ENCODE results near the gene LIMS4.
"Not testable (repeated sequence)": the region's sequence is repeated elsewhere in the genome, so short reads cannot be mapped to it uniquely, and the experiment has no call there.

Gene LIMS4

DNA sequence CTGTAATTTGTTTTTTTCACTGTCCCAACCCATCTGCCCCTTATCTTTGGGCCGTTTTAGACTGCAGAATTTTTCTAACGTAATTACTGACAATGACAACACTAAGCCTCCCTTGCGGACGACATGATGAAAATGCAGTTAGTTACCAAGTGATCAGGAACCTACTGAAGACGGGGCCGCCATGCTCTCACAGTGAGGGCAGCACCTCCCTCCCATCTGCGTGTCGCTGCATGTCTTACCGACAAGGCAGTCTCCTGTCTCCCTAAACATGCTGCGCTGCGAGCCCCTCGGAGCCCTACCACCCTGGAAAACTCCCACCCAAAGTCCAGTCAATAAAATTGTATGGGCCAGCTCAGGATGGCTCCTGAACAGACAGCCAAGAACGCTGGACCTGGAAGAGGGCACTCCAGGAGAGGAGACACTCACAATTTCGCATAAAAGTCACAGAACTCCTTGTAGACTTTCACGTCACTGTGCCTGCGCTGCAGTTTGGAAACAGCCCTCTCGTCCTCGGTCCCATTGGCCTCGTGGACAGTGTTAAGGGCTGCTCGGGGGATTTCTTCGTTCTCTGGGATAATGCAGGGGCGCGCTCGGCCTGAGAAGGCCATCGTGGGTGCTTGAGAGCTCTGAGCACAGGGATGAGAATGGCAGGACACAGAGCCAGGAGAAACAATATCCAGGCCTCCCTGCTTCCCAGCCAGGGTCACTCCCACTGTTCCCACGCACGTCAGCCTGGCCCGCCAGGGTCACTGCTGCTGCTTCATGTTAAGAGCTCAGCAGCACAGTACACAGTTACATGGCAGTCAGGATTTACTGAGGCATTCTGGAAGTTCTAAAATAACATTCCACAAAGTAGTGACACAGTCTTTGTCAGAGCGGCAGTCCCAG, at the start of gene LIMS4:
Gene LIMS4 (minus strand): TSS at position 646 of the 888 bp plus-strand sequence. CDS start 38 bp downstream, at position 608.
- DNase-seq (ENCODE audit: low read depth in 3 of 3) = not testable (repeated sequence)

DNA sequence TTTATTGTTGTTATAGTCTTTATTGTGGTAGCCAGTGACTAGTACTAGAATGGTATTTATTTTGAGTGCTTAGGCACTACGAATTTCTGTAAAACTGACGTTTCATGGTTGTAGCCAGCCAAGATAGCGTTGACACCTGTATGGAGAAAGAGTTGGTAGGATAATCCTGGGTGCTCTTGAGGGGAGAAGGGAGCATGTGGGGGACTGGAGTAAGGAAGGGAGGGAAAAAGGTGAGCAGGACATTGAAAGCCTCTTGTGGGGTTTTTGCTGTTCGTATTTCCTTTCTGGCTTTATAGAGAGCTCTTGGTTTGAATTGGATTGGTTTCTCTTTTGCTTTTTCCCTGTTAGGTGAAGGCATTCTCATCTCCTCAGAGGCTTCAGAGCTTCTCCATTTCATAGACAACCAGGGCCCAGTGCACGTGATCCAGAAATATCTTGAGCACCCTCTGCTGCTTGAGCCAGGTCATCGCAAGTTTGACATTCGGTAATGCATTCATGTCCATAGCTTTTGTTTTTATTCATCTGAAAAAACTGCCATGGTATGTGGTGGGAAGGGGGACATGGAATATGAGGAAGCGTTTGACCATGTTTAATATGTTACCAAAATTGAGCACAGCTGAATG, 27.2 kb upstream of the LIMS4 start:
- DNase-seq (ENCODE audit: low read depth in 3 of 3) = not testable (repeated sequence)

- not testable (repeated sequence) for DNase-seq (ENCODE audit: low read depth in 3 of 3)
Measured at GRCh38 chr2:110496027-110496426, 23.4 kb upstream of the LIMS4 start.

- DNase-seq (ENCODE audit: low read depth in 3 of 3) = not testable (repeated sequence)
Measured at GRCh38 chr2:110494488-110494887, 21.9 kb upstream of the LIMS4 start.

DNA sequence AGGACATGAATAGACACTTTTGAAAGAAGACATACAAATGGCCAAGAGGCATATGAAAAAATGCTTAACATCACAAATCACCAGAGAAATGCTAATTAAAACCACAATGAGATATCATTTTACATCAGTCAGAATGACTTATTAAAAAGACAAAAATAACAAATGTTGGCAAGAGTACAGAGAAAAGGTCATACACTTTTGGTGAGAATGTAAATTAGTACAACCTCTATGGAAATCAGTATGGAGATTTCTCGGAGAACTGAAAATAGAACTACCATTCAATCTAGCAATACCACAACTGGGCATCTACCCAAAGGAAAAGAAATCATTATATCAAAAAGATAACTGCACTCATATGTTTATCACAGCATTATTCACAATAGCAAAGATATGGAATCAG, 16.4 kb upstream of the LIMS4 start:
- not testable (repeated sequence) for DNase-seq (ENCODE audit: low read depth in 3 of 3)

DNA sequence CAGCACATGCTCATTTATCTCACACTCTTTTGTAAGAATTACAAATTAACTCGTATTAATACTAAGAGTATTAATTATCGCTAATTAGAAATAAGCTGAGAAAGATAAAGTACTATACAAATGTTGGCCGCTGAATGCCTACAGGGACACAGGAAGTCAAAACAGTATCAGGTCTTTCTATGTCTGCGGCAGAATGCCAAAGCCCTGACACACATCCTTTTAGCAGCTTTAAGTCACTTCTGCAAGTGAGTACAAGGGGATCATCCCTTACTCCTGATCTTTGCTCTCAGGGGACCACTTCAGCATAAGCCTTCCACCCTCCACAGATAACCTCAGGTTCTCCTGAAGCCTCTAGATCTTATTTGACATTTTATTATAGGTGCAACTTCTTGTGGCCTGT, 10.1 kb upstream of the LIMS4 start:
- not testable (repeated sequence) for DNase-seq (ENCODE audit: low read depth in 3 of 3)

DNA sequence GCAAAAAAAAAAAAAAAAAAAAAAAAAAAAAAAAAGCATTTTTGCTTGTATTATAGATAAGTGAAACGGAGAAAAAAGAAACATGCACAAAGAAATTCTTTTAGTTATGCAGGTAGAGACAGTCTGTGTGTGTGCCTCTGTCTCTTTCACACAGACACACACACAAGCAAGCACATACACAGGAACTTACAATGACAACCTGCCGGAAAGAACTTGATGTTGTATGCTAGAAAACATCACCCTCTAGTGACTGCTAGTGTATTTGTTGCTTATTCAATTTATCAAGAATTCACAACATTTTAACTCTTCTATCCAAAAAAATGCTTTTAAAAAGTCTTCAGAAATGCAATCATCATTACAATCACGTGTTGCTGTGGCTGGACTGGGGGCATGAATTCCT, 8.6 kb upstream of the LIMS4 start:
- DNase-seq (ENCODE audit: low read depth in 3 of 3) = not testable (repeated sequence)

DNA sequence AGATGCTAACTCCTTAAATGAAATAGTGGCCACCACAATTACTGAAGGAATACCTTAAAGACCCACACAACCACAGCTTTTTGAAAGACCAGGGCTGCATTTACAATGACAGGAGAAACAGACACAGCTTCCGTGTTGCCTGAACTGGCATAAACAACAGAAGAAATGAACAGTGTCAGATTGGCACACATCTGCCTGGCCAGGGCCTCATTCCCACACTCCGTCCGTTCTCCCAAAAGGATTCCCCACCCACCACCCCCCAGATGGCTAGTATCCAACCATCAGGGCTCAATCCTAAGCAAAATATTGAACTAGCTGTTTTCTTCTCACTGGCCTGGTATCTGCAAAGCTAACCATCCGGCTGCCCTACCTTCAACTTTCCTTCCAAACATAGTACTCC, 7.5 kb upstream of the LIMS4 start:
- not testable (repeated sequence) for DNase-seq (ENCODE audit: low read depth in 3 of 3)

DNA sequence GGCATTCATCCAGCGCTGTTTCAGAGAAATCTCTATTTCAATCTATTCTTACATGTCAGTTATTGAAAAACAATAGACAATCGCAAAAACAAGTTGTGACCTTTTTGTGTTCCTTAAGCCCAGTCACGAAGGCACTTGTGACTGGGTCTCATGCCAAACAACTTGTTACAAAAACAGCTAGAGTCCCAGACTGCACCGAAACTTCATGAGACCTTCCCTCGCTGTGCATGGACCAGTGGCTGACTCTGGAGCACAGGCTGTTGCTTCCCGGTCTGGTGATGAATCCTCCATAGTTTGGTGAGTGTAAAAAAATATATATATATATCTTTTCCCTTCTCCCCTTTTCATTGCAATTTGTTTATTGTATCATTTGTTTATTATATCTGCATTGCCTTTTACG, 4.8 kb upstream of the LIMS4 start:
- DNase-seq (ENCODE audit: low read depth in 3 of 3) = not testable (repeated sequence)

DNA sequence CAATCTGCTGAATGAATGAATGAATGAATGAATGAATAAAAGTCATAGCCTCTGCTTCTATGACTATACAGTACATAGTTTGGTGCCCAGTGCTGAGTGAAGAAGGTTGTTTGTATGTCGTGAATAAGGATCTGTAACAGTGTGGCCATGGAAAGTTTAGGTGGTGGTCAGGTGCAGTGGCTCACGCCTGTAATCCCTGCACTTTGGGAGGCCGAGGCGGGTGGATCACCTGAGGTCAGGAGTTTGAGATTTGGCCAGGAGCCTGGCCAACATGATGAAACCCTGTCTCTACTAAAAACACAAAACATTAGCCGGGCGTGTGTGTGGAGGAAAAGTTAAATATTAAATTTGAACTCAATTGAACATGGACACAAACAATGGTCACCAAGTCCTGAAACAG, 4.3 kb upstream of the LIMS4 start:
- DNase-seq (ENCODE audit: low read depth in 3 of 3) = not testable (repeated sequence)

- not testable (repeated sequence) for DNase-seq (ENCODE audit: low read depth in 3 of 3)
Measured at GRCh38 chr2:110475627-110476359, 3.2 kb upstream of the LIMS4 start.

DNA sequence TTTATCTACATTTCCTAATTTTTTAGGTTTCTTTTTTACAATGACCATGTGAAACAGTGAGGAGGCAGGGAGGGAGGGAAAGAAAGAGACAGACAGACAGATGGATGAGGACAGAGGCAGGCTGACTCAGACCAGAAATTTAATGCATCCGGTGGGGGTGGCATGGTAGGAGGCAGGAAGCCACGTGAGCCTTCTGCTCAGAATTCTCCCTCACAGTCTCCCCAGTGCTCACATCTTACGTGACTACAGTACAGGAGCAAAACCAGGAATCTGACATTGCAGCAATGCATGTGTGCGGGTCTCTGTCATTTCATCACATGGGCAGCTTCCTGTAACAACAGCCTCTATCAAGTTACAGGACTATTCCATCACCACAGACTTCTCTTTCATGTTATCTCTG, 2.3 kb upstream of the LIMS4 start:
- DNase-seq (ENCODE audit: low read depth in 3 of 3) = not testable (repeated sequence)

DNA sequence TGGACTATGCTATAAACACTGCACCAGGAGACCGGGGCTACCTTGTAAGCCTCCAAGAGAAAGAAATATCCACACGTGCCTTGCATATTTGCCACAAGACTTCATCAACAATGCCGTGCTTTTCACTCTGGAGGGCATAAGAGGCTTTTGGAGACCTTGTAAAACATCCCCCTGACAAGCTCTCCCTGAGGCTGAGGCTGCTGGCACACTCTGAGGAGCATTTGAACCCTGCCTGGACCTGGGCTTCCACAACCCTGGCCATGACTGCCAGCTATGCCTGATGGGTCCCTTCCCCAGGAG, 393 bp upstream of the LIMS4 start:
- DNase-seq (ENCODE audit: low read depth in 3 of 3) = not testable (repeated sequence)

- not testable (repeated sequence) for DNase-seq (ENCODE audit: low read depth in 3 of 3)
Measured at GRCh38 chr2:110468921-110469320, 3.7 kb downstream of the LIMS4 start.

GRCh38 chr2:110465312-110465711, 7.3 kb downstream of the LIMS4 start:
- DNase-seq (ENCODE audit: low read depth in 3 of 3) = not testable (repeated sequence)

- not testable (repeated sequence) for DNase-seq (ENCODE audit: low read depth in 3 of 3)
Measured at GRCh38 chr2:110462458-110462857, 10.2 kb downstream of the LIMS4 start.

- not testable (repeated sequence) for DNase-seq (ENCODE audit: low read depth in 3 of 3)
Measured at GRCh38 chr2:110460318-110460717, 12.3 kb downstream of the LIMS4 start.

DNA sequence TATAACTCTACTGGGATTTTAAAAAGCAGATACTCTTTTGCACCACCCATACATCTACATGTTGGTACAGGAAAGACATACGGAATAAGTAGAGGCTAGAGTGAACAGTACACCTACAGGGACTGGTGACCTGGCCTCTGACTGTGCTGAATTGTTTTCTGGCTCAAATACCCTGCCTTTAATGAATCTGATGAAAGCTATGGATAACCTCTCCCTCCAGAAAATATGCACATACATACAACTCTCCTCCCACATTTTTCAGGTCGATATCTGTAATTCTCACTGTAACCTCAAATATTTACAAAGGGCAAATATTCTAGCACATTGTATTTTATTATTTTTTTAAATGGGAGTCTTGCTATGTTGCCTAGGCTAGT, 15.4 kb downstream of the LIMS4 start:
- not testable (repeated sequence) for DNase-seq (ENCODE audit: low read depth in 3 of 3)

GRCh38 chr2:110456291-110457213, 16.1 kb downstream of the LIMS4 start:
- not testable (repeated sequence) for DNase-seq (ENCODE audit: low read depth in 3 of 3)

GRCh38 chr2:110455080-110455670, 17.4 kb downstream of the LIMS4 start:
- DNase-seq (ENCODE audit: low read depth in 3 of 3) = not testable (repeated sequence)

- not testable (repeated sequence) for DNase-seq (ENCODE audit: low read depth in 3 of 3)
Measured at GRCh38 chr2:110450951-110451350, 21.7 kb downstream of the LIMS4 start.

All from stimulated activated CD4-positive, alpha-beta T cell treated with anti-CD3 and anti-CD28 coated beads, TNF-alpha, amount 100 ng/mL, for 4 hours (primary cell).